Smooth muscle cell of the coronary artery (primary cell): Measurements from ENCODE around the gene KIF3B. TPM values are rescaled to one million over a fixed set of nuclear protein-coding genes. Genes with fewer than 3 reads are reported as not detected.

ENCODE experiments used
- total RNA-seq: library from RNA; depleted of rRNA; stranded (reverse); fragments of >200 nt; gene quantifications from 2 replicates; pipeline ENCODE4 v1.2.3, GENCODE V29; 2014; ENCODE audit warnings: low replicate concordance

Gene KIF3B
- 25.9 and 35.9 TPM in 2 replicates for total RNA-seq

GRCh38 chr20:32277361-32278198 lies at the start of gene KIF3B:
KIF3B (plus strand) TSS chr20:32277651; CDS start chr20:32309778, 32,127 bp downstream.

GRCh38 chr20:32357869-32358631 lies 80.6 kb downstream of the KIF3B start, which contains the start of gene ASXL1:
ASXL1 (plus strand) TSS chr20:32358331; CDS start chr20:32358776, 445 bp downstream.

Other genes starting within 250 kb of the KIF3B start
- gene HCK, start 225.4 kb upstream of the KIF3B start, total RNA-seq: not detected in 2 replicates
- gene TM9SF4, start 167.9 kb upstream of the KIF3B start, total RNA-seq: 22.9 and 24.5 TPM in 2 replicates
- 0.59 and 1.1 TPM in 2 replicates for gene PLAGL2, start 69.9 kb upstream of the KIF3B start, total RNA-seq
- gene POFUT1, start 69.8 kb upstream of the KIF3B start, total RNA-seq: 27.4 and 29.1 TPM in 2 replicates
- 23.8 and 26.8 TPM in 2 replicates for gene ASXL1, start 80.7 kb downstream of the KIF3B start, total RNA-seq